Measurements from ENCODE around the gene OLFM3. TPM values are rescaled to one million over a fixed set of nuclear protein-coding genes. Genes with fewer than 3 reads are reported as not detected.

OLFM3 gene
- total RNA-seq, 1 experiment from 2014 or later: 0.26 TPM

DNA sequence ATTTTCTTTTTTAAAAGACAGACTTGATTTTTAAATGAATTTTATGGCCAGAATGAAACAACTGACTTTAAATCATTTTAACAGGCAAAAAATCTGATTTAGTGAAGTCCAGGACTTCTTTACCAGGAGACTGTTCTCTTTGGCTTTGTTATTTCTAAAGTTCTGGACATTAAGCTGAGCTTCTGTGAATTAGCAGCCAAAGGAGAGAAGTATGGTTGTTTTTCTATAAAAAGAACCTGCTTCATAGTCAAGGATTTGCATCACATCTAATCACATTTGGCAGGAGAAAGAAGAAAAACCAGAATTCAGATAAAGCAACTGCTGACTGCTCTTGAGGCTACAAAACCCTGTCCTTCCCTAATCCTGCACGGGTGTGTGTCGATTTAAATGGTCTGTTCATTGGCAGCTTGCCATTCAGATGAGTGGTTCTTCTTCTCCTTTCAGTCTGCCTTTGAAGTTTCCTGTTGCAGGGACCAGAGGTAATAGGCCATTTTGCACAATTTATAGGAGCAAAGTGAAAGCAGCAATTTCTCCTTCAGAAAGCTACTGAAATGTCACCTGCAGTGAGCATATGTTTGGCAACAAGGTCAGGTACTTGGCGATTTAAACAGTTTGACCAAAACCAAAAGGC is 215.4 kb downstream of the OLFM3 start:
- H3K23me2 ChIP-seq (ENCODE audit: insufficient read length, low read depth, low read length, poor library complexity, severe bottlenecking): no peaks in the 10 kb centered on the region
- H3K23ac ChIP-seq (ENCODE audit: insufficient read length, low read depth, low read length): no peak overlapping the region
- H4K20me1 ChIP-seq (ENCODE audit: control insufficient read depth, insufficient read depth, insufficient read length): no peaks in the 10 kb centered on the region
- H3K9me3 ChIP-seq (ENCODE audit: control insufficient read depth, low read depth, low read length): no peaks in the 10 kb centered on the region
- Mint-ChIP-seq H3K4me1 (no peaks in the 10 kb centered on the region), H3K36me3 (ENCODE audit: insufficient read depth in 1 of 3, low read depth in 3 of 3) (no peaks in the 10 kb centered on the region), H3K27me3 (ENCODE audit: low read depth) (no peaks in the 10 kb centered on the region), H3K9me3 (no peaks in the 10 kb centered on the region), H3K4me3 (no peak overlapping the region), H3K27ac (no peak overlapping the region; a peak in 1 of 7 replicates)
- H2AFZ ChIP-seq (ENCODE audit: low read length): no peak overlapping the region
- H2BK12ac ChIP-seq (ENCODE audit: insufficient read length, low read depth, low read length): no peak overlapping the region
- H2BK20ac ChIP-seq (ENCODE audit: low read depth, low read length, poor library complexity, severe bottlenecking): no peak overlapping the region
- H4K8ac ChIP-seq (replicated peaks; ENCODE audit: insufficient read length, low read depth, low read length): no peak overlapping the region
- no peaks in the 10 kb centered on the region for H3K79me1 ChIP-seq (ENCODE audit: insufficient read depth, low read depth, low read length, poor library complexity, severe bottlenecking)
- H3K27me3 ChIP-seq (ENCODE audit: insufficient read depth, low read length): no peaks in the 10 kb centered on the region
- H3K18ac ChIP-seq (ENCODE audit: insufficient read length, low read depth, low read length): no peak overlapping the region
- no peak overlapping the region for H3K4me2 ChIP-seq (ENCODE audit: insufficient read depth, insufficient read length, low read length)
- TF ChIP-seq, protein P1, sequence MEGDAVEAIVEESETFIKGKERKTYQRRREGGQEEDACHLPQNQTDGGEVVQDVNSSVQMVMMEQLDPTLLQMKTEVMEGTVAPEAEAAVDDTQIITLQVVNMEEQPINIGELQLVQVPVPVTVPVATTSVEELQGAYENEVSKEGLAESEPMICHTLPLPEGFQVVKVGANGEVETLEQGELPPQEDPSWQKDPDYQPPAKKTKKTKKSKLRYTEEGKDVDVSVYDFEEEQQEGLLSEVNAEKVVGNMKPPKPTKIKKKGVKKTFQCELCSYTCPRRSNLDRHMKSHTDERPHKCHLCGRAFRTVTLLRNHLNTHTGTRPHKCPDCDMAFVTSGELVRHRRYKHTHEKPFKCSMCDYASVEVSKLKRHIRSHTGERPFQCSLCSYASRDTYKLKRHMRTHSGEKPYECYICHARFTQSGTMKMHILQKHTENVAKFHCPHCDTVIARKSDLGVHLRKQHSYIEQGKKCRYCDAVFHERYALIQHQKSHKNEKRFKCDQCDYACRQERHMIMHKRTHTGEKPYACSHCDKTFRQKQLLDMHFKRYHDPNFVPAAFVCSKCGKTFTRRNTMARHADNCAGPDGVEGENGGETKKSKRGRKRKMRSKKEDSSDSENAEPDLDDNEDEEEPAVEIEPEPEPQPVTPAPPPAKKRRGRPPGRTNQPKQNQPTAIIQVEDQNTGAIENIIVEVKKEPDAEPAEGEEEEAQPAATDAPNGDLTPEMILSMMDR (conservative IDR thresholded peaks at IDR 0.05): no peak
- H3K9ac ChIP-seq (ENCODE audit: extremely low read depth, insufficient read length, low read length): no peak overlapping the region
- H2BK5ac ChIP-seq (ENCODE audit: insufficient read length, low read length): no peak overlapping the region
- WGBS (ENCODE audit: extremely low coverage, insufficient read length, low lambda C conversion rate): no CpG with 5 or more reads among the region's 3 CpGs
- no peak for DNase-seq
- no peak overlapping the region for H3T11ph ChIP-seq (ENCODE audit: low read length)
- no peak overlapping the region for H2BK120ac ChIP-seq (ENCODE audit: low read depth, low read length, poor library complexity, severe bottlenecking)
- no peaks in the 10 kb centered on the region for H3K79me2 ChIP-seq (ENCODE audit: insufficient read depth, low read length)
- no peak overlapping the region for H3K4ac ChIP-seq (ENCODE audit: low read depth, low read length)
- no peak overlapping the region for H2BK15ac ChIP-seq (ENCODE audit: low read depth, low read length)
- no peak overlapping the region for H3K56ac ChIP-seq (ENCODE audit: insufficient read length, low read depth, low read length)
- no peak overlapping the region for H3K14ac ChIP-seq (ENCODE audit: insufficient read depth, low read length)
- H3K27ac ChIP-seq (ENCODE audit: insufficient read length, low read depth, low read length): no peak overlapping the region
- H2AK5ac ChIP-seq (ENCODE audit: insufficient read length, low read length): no peak overlapping the region
- no peak overlapping the region for H4K91ac ChIP-seq (ENCODE audit: insufficient read length, low read depth, low read length)
- H3K4me1 ChIP-seq (ENCODE audit: insufficient read depth, low read length): no peaks in the 10 kb centered on the region
- H4K5ac ChIP-seq (ENCODE audit: insufficient read length, low read depth, low read length): no peak overlapping the region
